H1 (cell line): Measurements from ENCODE around the gene CNGB1. TPM values are rescaled to one million over a fixed set of nuclear protein-coding genes. Genes with fewer than 3 reads are reported as not detected.

ENCODE experiments used
- CTCF ChIA-PET: fragments of 300-600 bp; sonication (Branson Sonifier 250); formaldehyde crosslinking; loops from one replicate; lab custom pipeline; 2021; ENCODE audit not compliant: partially characterized antibody; lab: Charles Lee
- POLR2A ChIA-PET: fragments of 300-600 bp; sonication (Branson Sonifier 250); formaldehyde crosslinking; loops from one replicate; lab custom pipeline; 2021; ENCODE audit warnings: inconsistent platforms; ENCODE audit not compliant: partially characterized antibody; lab: Charles Lee
- DNase-seq, 2 experiments: peaks; one replicate each; pipeline versions ENCODE4 v3.0.0 to v3.0.0-alpha.2; 2010 to 2022; ENCODE audit warnings: low spot score in 2 of 2, low read depth in 1 of 2, mixed read lengths in 1 of 2
- FAIRE-seq: peaks from 2 replicates; lab custom pipeline; 2011; peaks lifted over from hg19 to GRCh38; lab: Jason Lieb, UNC
- H2AFZ ChIP-seq: 2 replicates; pipeline ENCODE4 v1.8.1; 2012; ENCODE audit warnings: low read length, inconsistent platforms
- H2AK5ac ChIP-seq: 2 replicates; pipeline ENCODE4 v1.6.1; 2013; ENCODE audit warnings: low read depth, low read length
- H2BK120ac ChIP-seq: replicated peaks from 2 replicates; pipeline ENCODE3; 2013; ENCODE audit warnings: low read depth, low read length, inconsistent platforms
- H2BK12ac ChIP-seq: 2 replicates; pipeline ENCODE4 v1.6.1; 2013; ENCODE audit warnings: low read depth, low read length
- H2BK15ac ChIP-seq: 2 replicates; pipeline ENCODE4 v1.6.1; 2013; ENCODE audit warnings: low read length
- H2BK20ac ChIP-seq: 2 replicates; pipeline ENCODE4 v1.6.1; 2013; ENCODE audit warnings: low read length
- H2BK5ac ChIP-seq: 2 replicates; pipeline ENCODE4 v1.6.1; 2013; ENCODE audit warnings: low read depth, low read length
- H3K14ac ChIP-seq: 2 replicates; pipeline ENCODE4 v1.6.1; 2013; ENCODE audit warnings: inconsistent platforms; ENCODE audit not compliant: insufficient read length
- H3K18ac ChIP-seq: 2 replicates; pipeline ENCODE4 v1.6.1; 2013; ENCODE audit warnings: low read length; ENCODE audit errors: extremely low read depth
- H3K23ac ChIP-seq: 2 replicates; pipeline ENCODE4 v1.6.1; 2013; ENCODE audit warnings: inconsistent platforms; ENCODE audit not compliant: insufficient read length
- H3K23me2 ChIP-seq: 2 replicates; pipeline ENCODE4 v1.6.1; 2013; ENCODE audit warnings: low read depth, low read length
- H3K27ac ChIP-seq: 2 replicates; pipeline ENCODE4 v1.6.1; 2011; ENCODE audit warnings: low read depth, low read length, inconsistent platforms
- H3K27me3 ChIP-seq, 4 experiments: replicated peaks in 1 of 4; 1 replicate in 1 of 4; 2 replicates in 3 of 4; pipeline versions ENCODE4 v1.6.1 to v1.8.1; 2011 to 2013; ENCODE audit warnings: low read length in 3 of 4, mild to moderate bottlenecking in 3 of 4, inconsistent platforms in 2 of 4, mixed read lengths in 2 of 4, moderate library complexity in 1 of 4; ENCODE audit not compliant: control insufficient read depth in 3 of 4, insufficient read depth in 3 of 4; ENCODE audit errors: extremely low read depth in 1 of 4
- H3K36me3 ChIP-seq, 4 experiments: 2 replicates each; pipeline versions ENCODE4 v1.6.1 to v1.8.1; 2011 to 2013; ENCODE audit warnings: mild to moderate bottlenecking in 4 of 4, low read length in 3 of 4, moderate library complexity in 2 of 4, control low read depth in 1 of 4, inconsistent platforms in 1 of 4; ENCODE audit not compliant: insufficient read depth in 4 of 4, control insufficient read depth in 2 of 4
- H3K4ac ChIP-seq: replicated peaks from 2 replicates; pipeline ENCODE3; 2013; ENCODE audit warnings: low read length, low read depth, mixed read lengths, inconsistent platforms; ENCODE audit not compliant: insufficient read length
- H3K4me1 ChIP-seq, 4 experiments: replicated peaks in 1 of 4; 1 replicate in 1 of 4; 2 replicates in 3 of 4; pipeline versions ENCODE4 v1.6.1 to v1.8.1; 2011 to 2013; ENCODE audit warnings: low read length in 3 of 4, inconsistent platforms in 2 of 4, mixed read lengths in 1 of 4; ENCODE audit not compliant: insufficient read depth in 4 of 4, control insufficient read depth in 3 of 4
- H3K4me2 ChIP-seq, 2 experiments: 2 replicates each; pipeline versions ENCODE4 v1.6.1 to v1.8.1; 2011 to 2013; ENCODE audit warnings: low read depth in 2 of 2, low read length in 2 of 2, control low read depth in 1 of 2, inconsistent platforms in 1 of 2, mild to moderate bottlenecking in 1 of 2; ENCODE audit not compliant: insufficient read depth in 1 of 2
- H3K4me3 ChIP-seq, 4 experiments: fragments of 200-600, 300-600 bp in 1 of 4; sonication (generic), shearing (Covaris generic), sonication (Bioruptor Twin) in 1 of 4; 2 replicates each; pipeline versions ENCODE4 v1.5.1 to v1.8.1; 2011 to 2016; ENCODE audit warnings: low read length in 4 of 4, low read depth in 3 of 4, control low read depth in 2 of 4, inconsistent platforms in 2 of 4, mild to moderate bottlenecking in 2 of 4, mixed read lengths in 1 of 4, moderate library complexity in 1 of 4; ENCODE audit not compliant: insufficient read depth in 2 of 4; ENCODE audit errors: extremely low read depth in 1 of 4
- H3K56ac ChIP-seq: replicated peaks from 2 replicates; pipeline ENCODE3; 2013; ENCODE audit warnings: low read depth, mild to moderate bottlenecking, mixed read lengths, low read length, inconsistent platforms; ENCODE audit not compliant: insufficient read length
- H3K79me1 ChIP-seq: 2 replicates; pipeline ENCODE4 v1.6.1; 2013; ENCODE audit warnings: low read depth, low read length, control low read depth
- H3K79me2 ChIP-seq, 2 experiments: 2 replicates each; pipeline versions ENCODE4 v1.6.1 to v1.8.1; 2012 to 2013; ENCODE audit warnings: low read length in 2 of 2, mild to moderate bottlenecking in 2 of 2, inconsistent platforms in 1 of 2; ENCODE audit not compliant: insufficient read depth in 2 of 2, control insufficient read depth in 1 of 2
- H3K9ac ChIP-seq, 4 experiments: replicated peaks in 1 of 4; 1 replicate in 1 of 4; 2 replicates in 3 of 4; pipeline versions ENCODE4 v1.6.1 to v1.8.1; 2011 to 2013; ENCODE audit warnings: low read depth in 3 of 4, low read length in 3 of 4, control low read depth in 2 of 4, mild to moderate bottlenecking in 2 of 4, moderate library complexity in 2 of 4, inconsistent platforms in 1 of 4; ENCODE audit errors: extremely low read depth in 1 of 4
- H3K9me3 ChIP-seq, 2 experiments: 2 replicates each; pipeline versions ENCODE4 v1.6.1 to v1.8.1; 2012 to 2013; ENCODE audit warnings: mild to moderate bottlenecking in 2 of 2, moderate library complexity in 2 of 2, control low read depth in 1 of 2, inconsistent platforms in 1 of 2, low read depth in 1 of 2, low read length in 1 of 2, mixed read lengths in 1 of 2; ENCODE audit not compliant: insufficient read depth in 2 of 2
- H4K20me1 ChIP-seq, 2 experiments: replicated peaks in 1 of 2; 2 replicates each; pipeline versions ENCODE3 to v1.8.1; 2011 to 2013; ENCODE audit warnings: inconsistent platforms in 2 of 2, low read length in 2 of 2, mild to moderate bottlenecking in 1 of 2; ENCODE audit not compliant: insufficient read depth in 2 of 2, control insufficient read depth in 1 of 2
- H4K5ac ChIP-seq: 2 replicates; pipeline ENCODE4 v1.6.1; 2013; ENCODE audit warnings: low read length, low read depth, mixed read lengths, inconsistent platforms; ENCODE audit not compliant: insufficient read length
- H4K8ac ChIP-seq: 2 replicates; pipeline ENCODE4 v1.8.0; 2013; ENCODE audit warnings: mild to moderate bottlenecking, moderate library complexity, low read length, inconsistent platforms; ENCODE audit not compliant: insufficient read depth; ENCODE audit errors: extremely low read depth
- H4K91ac ChIP-seq: replicated peaks from 2 replicates; pipeline ENCODE3; 2013; ENCODE audit warnings: low read length, mixed read lengths, inconsistent platforms; ENCODE audit not compliant: insufficient read length
- CTBP2 ChIP-seq: IDR thresholded peaks from 2 replicates; pipeline ENCODE4 v1.7.0; 2011; ENCODE audit warnings: borderline replicate concordance, mild to moderate bottlenecking, moderate library complexity, mixed read lengths, low read length; ENCODE audit not compliant: insufficient read depth, insufficient read length
- EZH2 ChIP-seq: fragments of 200-600 bp; sonication (generic); IDR thresholded peaks from 2 replicates; pipeline ENCODE4 v1.7.1; 2012; ENCODE audit warnings: low read depth, mild to moderate bottlenecking, moderate library complexity, low read length, inconsistent platforms; ENCODE audit not compliant: severe bottlenecking
- TEAD4 ChIP-seq: IDR thresholded peaks from 2 replicates; pipeline ENCODE4 v1.6.1; 2012; ENCODE audit warnings: low read depth, low read length, inconsistent platforms, mixed read lengths
- WGBS, 2 experiments: shearing (Covaris generic) in 1 of 2; methylation state at CpG; one replicate each; pipeline versions ENCODE4 v1.1.6 to v1.1.7; 2013 to 2015; ENCODE audit warnings: low lambda C conversion rate in 2 of 2, mixed read lengths in 2 of 2, inconsistent platforms in 1 of 2, low coverage in 1 of 2, missing lambda C conversion rate in 1 of 2; ENCODE audit not compliant: insufficient replicate concordance in 2 of 2, insufficient coverage in 1 of 2, insufficient read length in 1 of 2; ENCODE audit errors: extremely low coverage in 1 of 2, missing lambda C conversion rate in 1 of 2; 5-methylcytosine and 5-hydroxymethylcytosine counted together
- polyA plus RNA-seq, 7 experiments: library from polyadenylated mRNA; depleted of rRNA in 3 of 7; stranded (reverse) in 5 of 7; unstranded in 2 of 7; fragments of >200 nt in 5 of 7; fragments of 200-250 nt in 2 of 7; gene quantifications; 1 replicate in 5 of 7; 2 replicates in 1 of 7; 4 replicates in 1 of 7; pipeline versions ENCODE4 v1.2.1 to v1.2.3, GENCODE V29; 2011 to 2013; ENCODE audit warnings: missing spikeins in 2 of 7, mixed read lengths in 2 of 7
- total RNA-seq: library from RNA; stranded (reverse); fragmentation: NEBNext Ultra II Directional; extraction: Animal tissue kit (Norgen Biotek cat#: 25700); gene quantifications from 2 replicates; pipeline ENCODE4 v1.2.1, GENCODE V29; 2021

Gene CNGB1
- total and polyA plus RNA-seq, 2 of the 8 experiments (the other 6 are each of a cell fraction or from before 2014, with no cell fraction given) = not detected

GRCh38 chr16:58010886-58011285 lies 40.0 kb upstream of the CNGB1 start:
- H3K79me1 ChIP-seq = no peaks in the 10 kb centered on the region
- H3K23me2 ChIP-seq = no peaks in the 10 kb centered on the region
- no peak overlapping the region for H2BK12ac ChIP-seq
- no peak overlapping the region for H3K27ac ChIP-seq
- peaks cover 0 to 2% of the 10 kb centered on the region in 2 experiments for H4K20me1 ChIP-seq
- H4K8ac ChIP-seq = no peak overlapping the region
- no peaks in the 10 kb centered on the region for H3K9me3 ChIP-seq
- H2BK15ac ChIP-seq = no peak overlapping the region
- peaks cover 0 to 4% (median 1%) of the 10 kb centered on the region in 4 experiments; a peak in 3 of 7 replicates for H3K4me1 ChIP-seq
- no peak overlapping the region for H3K4ac ChIP-seq
- CTCF ChIA-PET = interaction anchor here (0.6 to 2.8 kb wide), 15 partner anchors 8 to 288 kb away, joined by 3 to 12 read pairs (median 4); partner anchors contain the start of genes USB1 and ZNF319
- H2BK20ac ChIP-seq = no peak overlapping the region
- 76% methylated on average over 3 of the region's 3 CpGs; no CpG with 5 or more reads in 1 of the 2 experiments for WGBS, 2 experiments
- no peak overlapping the region for H3K23ac ChIP-seq
- no peaks in the 10 kb centered on the region for H3K27me3 ChIP-seq
- no peak overlapping the region for H3K4me3 ChIP-seq
- H4K5ac ChIP-seq = no peak overlapping the region
- no peak overlapping the region for H4K91ac ChIP-seq
- H3K9ac ChIP-seq = no peak overlapping the region
- H3K4me2 ChIP-seq = no peak overlapping the region; a peak in 1 of 4 replicates
- POLR2A ChIA-PET = interaction anchor here (0.7 to 1.6 kb wide), 4 partner anchors 10 to 118 kb away, joined by 3 to 7 read pairs (median 6); partner anchors contain the start of genes CFAP20, USB1 and ZNF319
- FAIRE-seq (no peak), DNase-seq (no peak)
- no peak overlapping the region for H3K14ac ChIP-seq
- H3K18ac ChIP-seq = no peak overlapping the region
- no peak overlapping the region for H2BK5ac ChIP-seq
- H3K56ac ChIP-seq = no peak overlapping the region
- no peak for TF ChIP-seq CTBP2
- TF ChIP-seq TEAD4 = no peak
- no peak for TF ChIP-seq EZH2
- H3K36me3 ChIP-seq = peaks cover 0 to 13% (median 1%) of the 10 kb centered on the region in 4 experiments; a peak in 5 of 8 replicates
- peaks cover 0 to 6% of the 10 kb centered on the region in 2 experiments; a peak in 1 of 4 replicates for H3K79me2 ChIP-seq
- no peak overlapping the region for H2AK5ac ChIP-seq
- H2AFZ ChIP-seq = no peak overlapping the region
- H2BK120ac ChIP-seq = no peak overlapping the region
